Measurements from ENCODE around the gene DHX34.
"Not testable (repeated sequence)": the region's sequence is repeated elsewhere in the genome, so short reads cannot be mapped to it uniquely, and the experiment has no call there.

The DHX34 gene

GRCh38 chr19:47331931-47332547 lies 17.1 kb upstream of the DHX34 start, which contains the start of gene C5AR2:
C5AR2 (plus strand) TSS chr19:47332175; CDS start chr19:47340800, 8,625 bp downstream.
- peak; percentile 43 for DNase-seq

GRCh38 chr19:47336765-47337718 lies 12.1 kb upstream of the DHX34 start:
- DNase-seq: not testable (repeated sequence)

GRCh38 chr19:47339196-47339880 lies 9.8 kb upstream of the DHX34 start:
- DNase-seq: no peak

GRCh38 chr19:47340477-47341208 lies 8.5 kb upstream of the DHX34 start:
- DNase-seq: no peak

GRCh38 chr19:47341734-47342133 lies 7.4 kb upstream of the DHX34 start:
- DNase-seq: no peak

GRCh38 chr19:47343194-47343802 lies 5.8 kb upstream of the DHX34 start:
- no peak for DNase-seq

GRCh38 chr19:47344425-47344824 lies 4.7 kb upstream of the DHX34 start:
- no peak for DNase-seq

- not testable (repeated sequence) for DNase-seq
Measured at GRCh38 chr19:47346024-47346423, 3.1 kb upstream of the DHX34 start.

GRCh38 chr19:47350630-47351029 lies 1.5 kb downstream of the DHX34 start:
- no peak for DNase-seq

- DNase-seq: peak; percentile 68
Measured at GRCh38 chr19:47351548-47351947, 2.4 kb downstream of the DHX34 start.

GRCh38 chr19:47352095-47352494 lies 3.0 kb downstream of the DHX34 start:
- DNase-seq: no peak

GRCh38 chr19:47353307-47353712 lies 4.2 kb downstream of the DHX34 start:
- DNase-seq: no peak

- DNase-seq: no peak
Measured at GRCh38 chr19:47356900-47357299, 7.8 kb downstream of the DHX34 start.

- no peak for DNase-seq
Measured at GRCh38 chr19:47357788-47358680, 8.9 kb downstream of the DHX34 start.

- DNase-seq: no peak
Measured at GRCh38 chr19:47358936-47359335, 9.8 kb downstream of the DHX34 start.

GRCh38 chr19:47362321-47362720 lies 13.2 kb downstream of the DHX34 start:
- no peak for DNase-seq

- DNase-seq: no peak
Measured at GRCh38 chr19:47363758-47364531, 14.8 kb downstream of the DHX34 start.

- not testable (repeated sequence) for DNase-seq
Measured at GRCh38 chr19:47365455-47365854, 16.3 kb downstream of the DHX34 start.

GRCh38 chr19:47370045-47370611 lies 21.0 kb downstream of the DHX34 start:
- DNase-seq: no peak

GRCh38 chr19:47371261-47371660 lies 22.1 kb downstream of the DHX34 start:
- no peak for DNase-seq
